ENCODE results near the gene SHANK2.

GRCh38 chr11:71246559-71246958, 5.8 kb downstream of the SHANK2 start:
- TF ChIP-seq, protein P1, sequence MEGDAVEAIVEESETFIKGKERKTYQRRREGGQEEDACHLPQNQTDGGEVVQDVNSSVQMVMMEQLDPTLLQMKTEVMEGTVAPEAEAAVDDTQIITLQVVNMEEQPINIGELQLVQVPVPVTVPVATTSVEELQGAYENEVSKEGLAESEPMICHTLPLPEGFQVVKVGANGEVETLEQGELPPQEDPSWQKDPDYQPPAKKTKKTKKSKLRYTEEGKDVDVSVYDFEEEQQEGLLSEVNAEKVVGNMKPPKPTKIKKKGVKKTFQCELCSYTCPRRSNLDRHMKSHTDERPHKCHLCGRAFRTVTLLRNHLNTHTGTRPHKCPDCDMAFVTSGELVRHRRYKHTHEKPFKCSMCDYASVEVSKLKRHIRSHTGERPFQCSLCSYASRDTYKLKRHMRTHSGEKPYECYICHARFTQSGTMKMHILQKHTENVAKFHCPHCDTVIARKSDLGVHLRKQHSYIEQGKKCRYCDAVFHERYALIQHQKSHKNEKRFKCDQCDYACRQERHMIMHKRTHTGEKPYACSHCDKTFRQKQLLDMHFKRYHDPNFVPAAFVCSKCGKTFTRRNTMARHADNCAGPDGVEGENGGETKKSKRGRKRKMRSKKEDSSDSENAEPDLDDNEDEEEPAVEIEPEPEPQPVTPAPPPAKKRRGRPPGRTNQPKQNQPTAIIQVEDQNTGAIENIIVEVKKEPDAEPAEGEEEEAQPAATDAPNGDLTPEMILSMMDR (IDR thresholded peaks at IDR 0.05; ENCODE audit: borderline replicate concordance, extremely low read depth, low read length, poor library complexity, severe bottlenecking), result no peak
- TF ChIP-seq EZH2 (IDR thresholded peaks at IDR 0.05; ENCODE audit: borderline replicate concordance, low read depth, low read length, severe bottlenecking), result no peak

All from DND-41 (cell line).